Suprapubic skin (tissue), 4 donors: Measurements from ENCODE around the gene GBP1.

Experiments used
- CTCF ChIP-seq, 2 donors: fragments of 200-600 bp in 1 of 2; fragments of 450-650 bp in 1 of 2; sonication (generic) in 1 of 2; IDR thresholded peaks; one replicate each; pipeline ENCODE4 v1.5.1; 2016 to 2019; ENCODE audit warnings: antibody characterized with exemption in 2 of 2, mild to moderate bottlenecking in 1 of 2, moderate library complexity in 1 of 2
- EP300 ChIP-seq: sonication (generic); formaldehyde crosslinking; IDR thresholded peaks from one replicate; pipeline ENCODE4 v1.6.1; 2017; ENCODE audit warnings: antibody characterized with exemption
- POLR2A ChIP-seq, 2 donors: fragments of 450-650 bp; IDR thresholded peaks; one replicate each; pipeline ENCODE4 v1.6.1; 2017; ENCODE audit warnings: antibody characterized with exemption in 2 of 2, mild to moderate bottlenecking in 2 of 2, moderate library complexity in 2 of 2
- POLR2AphosphoS5 ChIP-seq, 3 donors: sonication (generic); formaldehyde crosslinking; IDR thresholded peaks; one replicate each; pipeline ENCODE4 v1.6.1; 2017; ENCODE audit warnings: antibody characterized with exemption in 3 of 3

- no peak for TF ChIP-seq CTCF (IDR thresholded peaks at IDR 0.05)
- TF ChIP-seq POLR2A (IDR thresholded peaks at IDR 0.05) = no peak
- no peak for TF ChIP-seq EP300
- TF ChIP-seq POLR2AphosphoS5 (IDR thresholded peaks at IDR 0.05) = no peak
These were observed 39.1 kb downstream of the GBP1 start for GRCh38 chr1:89025928-89026327.
